WTC11 (cell line): ENCODE results near the gene MAP2K1. TPM values are rescaled to one million over a fixed set of nuclear protein-coding genes. Genes with fewer than 3 reads are reported as not detected.

ENCODE experiments used
- ATAC-seq: fragments of 200-7000 bp; cut with Tn5 transposase; 2 replicates; pipeline ENCODE4 v1.10.0; 2021; ENCODE audit warnings: mild to moderate bottlenecking, moderate library complexity
- CTCF ChIA-PET: fragments of 300-600 bp; sonication (Branson Sonifier 250); formaldehyde crosslinking; loops from one replicate; lab custom pipeline; 2021; ENCODE audit warnings: antibody characterized with exemption; lab: Charles Lee
- POLR2A ChIA-PET: fragments of 350-600 bp; sonication (Branson Sonifier 250); formaldehyde crosslinking; loops from one replicate; lab custom pipeline; 2021; ENCODE audit warnings: antibody characterized with exemption; lab: Charles Lee
- DNase-seq: peaks from one replicate; pipeline ENCODE4 v3.0.0; 2021; ENCODE audit warnings: low spot score
- H3K27ac Mint-ChIP-seq: 2 replicates; pipeline ENCODE4 v1.8.0; 2021; ENCODE audit warnings: mixed read lengths
- H3K27me3 Mint-ChIP-seq: 2 replicates; pipeline ENCODE4 v1.8.0; 2021; ENCODE audit warnings: low read depth, mild to moderate bottlenecking, moderate library complexity, mixed read lengths
- H3K36me3 Mint-ChIP-seq: 2 replicates; pipeline ENCODE4 v1.8.0; 2021; ENCODE audit warnings: mixed read lengths
- H3K4me1 Mint-ChIP-seq: 2 replicates; pipeline ENCODE4 v1.8.0; 2022; ENCODE audit warnings: mixed read lengths
- H3K4me3 Mint-ChIP-seq: 2 replicates; pipeline ENCODE4 v1.8.0; 2021; ENCODE audit warnings: mild to moderate bottlenecking, moderate library complexity, mixed read lengths
- H3K9me3 Mint-ChIP-seq: 2 replicates; pipeline ENCODE4 v1.8.0; 2021; ENCODE audit warnings: mixed read lengths
- FOXK1 ChIP-seq: sonication (generic); formaldehyde crosslinking; IDR thresholded peaks from 2 replicates; pipeline ENCODE4 v1.8.0; 2022; ENCODE audit warnings: mild to moderate bottlenecking, moderate library complexity, missing genetic modification reagents
- GRHL2 ChIP-seq: fragments of 250-450 bp; sonication (Bioruptor Pico); IDR thresholded peaks from 2 replicates; pipeline ENCODE4 v1.8.0; 2022; ENCODE audit warnings: mild to moderate bottlenecking, moderate library complexity; ENCODE audit not compliant: insufficient replicate concordance, severe bottlenecking
- HMGXB4 ChIP-seq: sonication (generic); formaldehyde crosslinking; IDR thresholded peaks from 2 replicates; pipeline ENCODE4 v1.8.1; 2023; ENCODE audit warnings: mild to moderate bottlenecking, moderate library complexity, missing genetic modification reagents
- JAZF1 ChIP-seq: fragments of 250-450 bp; sonication (Bioruptor Pico); IDR thresholded peaks from 2 replicates; pipeline ENCODE4 v1.9.0; 2021; ENCODE audit warnings: moderate library complexity, mild to moderate bottlenecking, inconsistent platforms
- MXD4 ChIP-seq: fragments of 250-450 bp; sonication (Bioruptor Pico); IDR thresholded peaks from 2 replicates; pipeline ENCODE4 v1.8.0; 2021; ENCODE audit warnings: mild to moderate bottlenecking, moderate library complexity, borderline replicate concordance
- OVOL2 ChIP-seq: fragments of 250-450 bp; sonication (Bioruptor Pico); IDR thresholded peaks from 2 replicates; pipeline ENCODE4 v1.9.0; 2021; ENCODE audit warnings: mild to moderate bottlenecking, borderline replicate concordance
- PRRX2 ChIP-seq: fragments of 250-450 bp; sonication (Bioruptor Pico); IDR thresholded peaks from 2 replicates; pipeline ENCODE4 v1.8.0; 2021; ENCODE audit warnings: mild to moderate bottlenecking
- SMAD4 ChIP-seq: sonication (generic); formaldehyde crosslinking; IDR thresholded peaks from 2 replicates; pipeline ENCODE4 v1.8.0; 2022; ENCODE audit warnings: mild to moderate bottlenecking, missing genetic modification reagents
- TCF7 ChIP-seq: sonication (generic); formaldehyde crosslinking; IDR thresholded peaks from 2 replicates; pipeline ENCODE4 v1.8.0; 2022; ENCODE audit warnings: mild to moderate bottlenecking, low read depth, missing genetic modification reagents, moderate library complexity
- TEAD4 ChIP-seq: sonication (generic); formaldehyde crosslinking; IDR thresholded peaks from 2 replicates; pipeline ENCODE4 v1.8.0; 2022; ENCODE audit warnings: mild to moderate bottlenecking, missing genetic modification reagents
- TP53 ChIP-seq: sonication (generic); formaldehyde crosslinking; IDR thresholded peaks from 2 replicates; pipeline ENCODE4 v1.8.1; 2023; ENCODE audit warnings: mild to moderate bottlenecking, missing genetic modification reagents
- ZNF121 ChIP-seq: sonication (generic); formaldehyde crosslinking; IDR thresholded peaks from 2 replicates; pipeline ENCODE4 v1.8.0; 2023; ENCODE audit warnings: missing genetic modification reagents
- ZNF263 ChIP-seq: sonication (generic); formaldehyde crosslinking; IDR thresholded peaks from 2 replicates; pipeline ENCODE4 v1.8.1; 2022; ENCODE audit warnings: low read depth, mild to moderate bottlenecking, moderate library complexity, missing genetic modification reagents
- ZNF396 ChIP-seq: fragments of 250-450 bp; sonication (Bioruptor Pico); IDR thresholded peaks from 2 replicates; pipeline ENCODE4 v1.8.0; 2021; ENCODE audit warnings: mild to moderate bottlenecking, moderate library complexity, borderline replicate concordance
- ZNF416 ChIP-seq: fragments of 250-450 bp; sonication (Bioruptor Pico); IDR thresholded peaks from 2 replicates; pipeline ENCODE4 v1.9.0; 2021; ENCODE audit warnings: mild to moderate bottlenecking, inconsistent platforms
- total RNA-seq: library from RNA; stranded (reverse); gene quantifications from 3 replicates; pipeline ENCODE4 v1.2.3, GENCODE V29; 2021
- TF ChIP-seq, protein P1 (sequence below): sonication (generic); formaldehyde crosslinking; conservative IDR thresholded peaks from 2 replicates; pipeline ENCODE4 v1.8.1; 2023; ENCODE audit warnings: mild to moderate bottlenecking, low read depth, missing genetic modification reagents, moderate library complexity
- TF ChIP-seq, protein P2 (sequence below): fragments of 250-450 bp; sonication (Bioruptor Pico); conservative IDR thresholded peaks from 2 replicates; pipeline ENCODE4 v1.9.0; 2021; ENCODE audit warnings: mild to moderate bottlenecking
- TF ChIP-seq, protein P3 (sequence below): fragments of 250-450 bp; sonication (Bioruptor Pico); IDR thresholded peaks from 2 replicates; pipeline ENCODE4 v2.1.2; 2022; ENCODE audit warnings: mild to moderate bottlenecking, moderate library complexity
- TF ChIP-seq, protein P4 (sequence below): sonication (generic); formaldehyde crosslinking; IDR thresholded peaks from 2 replicates; pipeline ENCODE4 v1.8.0; 2022; ENCODE audit warnings: missing genetic modification reagents

Gene MAP2K1
- total RNA-seq, 1 experiment from 2014 or later: 93.0 TPM

DNA sequence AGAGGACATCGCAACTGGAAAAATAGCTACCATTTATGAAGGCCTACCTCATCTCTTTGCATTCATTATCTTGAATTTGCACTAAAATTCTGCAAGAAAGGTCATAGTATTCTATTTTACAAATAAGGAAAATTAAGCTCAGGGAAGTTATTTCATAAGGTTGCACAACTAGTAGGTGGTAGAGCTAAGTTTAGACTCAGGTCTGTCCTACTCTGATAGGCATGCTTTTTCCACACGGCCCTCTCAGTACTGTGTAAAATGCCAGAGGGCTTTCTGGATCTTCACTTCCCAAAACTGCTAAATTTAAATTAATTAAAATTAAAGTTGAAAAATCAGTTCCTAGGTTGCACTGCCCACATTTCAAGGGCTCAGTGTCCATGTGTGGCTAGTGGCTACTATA, 18.3 kb downstream of the MAP2K1 start:
- peak overlapping the region; percentile 55 for H3K4me3 Mint-ChIP-seq
- DNase-seq (no peak), ATAC-seq (no peak)
- H3K27ac Mint-ChIP-seq: peak overlapping the region; percentile 100
- CTCF ChIA-PET: interaction anchor here (0.6 to 6.4 kb wide), 14 partner anchors 8 to 153 kb away, joined by 3 to 50 read pairs (median 4); partner anchors contain the start of genes MAP2K1 and SNAPC5
- no peaks in the 10 kb centered on the region; the same call in 1 of the 2 replicates for H3K9me3 Mint-ChIP-seq
- peaks cover 95% of the 10 kb centered on the region for H3K4me1 Mint-ChIP-seq
- TF ChIP-seq ZNF396 (no peak), ZNF416 (no peak), TP53 (CRISPR knock-in tag) (no peak), TCF7 (no peak), ZNF121 (CRISPR knock-in tag) (no peak), TEAD4 (CRISPR knock-in tag) (no peak), ZNF263 (CRISPR knock-in tag) (no peak), FOXK1 (CRISPR knock-in tag) (no peak), JAZF1 (CRISPR knock-in tag) (no peak), HMGXB4 (CRISPR knock-in tag) (no peak), PRRX2 (CRISPR knock-in tag) (no peak), OVOL2 (CRISPR knock-in tag) (no peak), SMAD4 (CRISPR knock-in tag) (no peak), GRHL2 (CRISPR knock-in tag) (no peak), MXD4 (no peak)
- TF ChIP-seq, protein P1, sequence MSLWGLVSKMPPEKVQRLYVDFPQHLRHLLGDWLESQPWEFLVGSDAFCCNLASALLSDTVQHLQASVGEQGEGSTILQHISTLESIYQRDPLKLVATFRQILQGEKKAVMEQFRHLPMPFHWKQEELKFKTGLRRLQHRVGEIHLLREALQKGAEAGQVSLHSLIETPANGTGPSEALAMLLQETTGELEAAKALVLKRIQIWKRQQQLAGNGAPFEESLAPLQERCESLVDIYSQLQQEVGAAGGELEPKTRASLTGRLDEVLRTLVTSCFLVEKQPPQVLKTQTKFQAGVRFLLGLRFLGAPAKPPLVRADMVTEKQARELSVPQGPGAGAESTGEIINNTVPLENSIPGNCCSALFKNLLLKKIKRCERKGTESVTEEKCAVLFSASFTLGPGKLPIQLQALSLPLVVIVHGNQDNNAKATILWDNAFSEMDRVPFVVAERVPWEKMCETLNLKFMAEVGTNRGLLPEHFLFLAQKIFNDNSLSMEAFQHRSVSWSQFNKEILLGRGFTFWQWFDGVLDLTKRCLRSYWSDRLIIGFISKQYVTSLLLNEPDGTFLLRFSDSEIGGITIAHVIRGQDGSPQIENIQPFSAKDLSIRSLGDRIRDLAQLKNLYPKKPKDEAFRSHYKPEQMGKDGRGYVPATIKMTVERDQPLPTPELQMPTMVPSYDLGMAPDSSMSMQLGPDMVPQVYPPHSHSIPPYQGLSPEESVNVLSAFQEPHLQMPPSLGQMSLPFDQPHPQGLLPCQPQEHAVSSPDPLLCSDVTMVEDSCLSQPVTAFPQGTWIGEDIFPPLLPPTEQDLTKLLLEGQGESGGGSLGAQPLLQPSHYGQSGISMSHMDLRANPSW (CRISPR knock-in tag): no peak
- TF ChIP-seq, protein P2, sequence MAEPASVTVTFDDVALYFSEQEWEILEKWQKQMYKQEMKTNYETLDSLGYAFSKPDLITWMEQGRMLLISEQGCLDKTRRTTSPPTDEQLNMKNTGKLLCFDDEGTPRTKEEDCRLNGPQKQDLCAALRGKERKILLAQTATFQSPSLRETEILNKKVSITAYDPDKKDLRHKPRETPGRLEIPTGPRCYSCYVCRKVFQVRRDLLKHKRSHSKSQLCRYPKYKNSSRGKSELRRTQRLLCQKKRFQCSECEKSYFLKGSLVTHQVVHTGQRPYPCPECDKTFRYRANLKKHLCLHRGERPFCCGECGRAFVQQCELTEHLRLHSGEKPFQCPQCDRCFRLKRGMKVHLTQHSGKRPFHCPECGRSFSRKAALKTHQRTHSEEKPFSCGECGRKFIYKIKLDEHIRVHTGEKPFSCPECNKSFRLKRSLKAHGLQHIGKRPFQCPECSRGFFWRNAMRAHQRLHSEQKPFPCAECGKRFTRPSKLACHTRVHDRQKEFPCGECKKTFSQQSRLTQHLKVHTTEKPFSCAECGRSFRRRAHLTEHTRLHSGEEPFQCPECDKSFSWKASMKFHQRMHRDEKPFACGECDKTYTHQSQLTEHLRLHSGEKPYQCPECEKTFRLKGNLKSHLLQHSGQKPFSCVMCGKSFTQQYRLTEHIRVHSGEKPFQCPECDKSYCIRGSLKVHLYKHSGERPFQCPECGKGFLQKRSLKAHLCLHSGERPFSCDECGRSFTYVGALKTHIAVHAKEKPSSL (CRISPR knock-in tag): no peak
- TF ChIP-seq, protein P3, sequence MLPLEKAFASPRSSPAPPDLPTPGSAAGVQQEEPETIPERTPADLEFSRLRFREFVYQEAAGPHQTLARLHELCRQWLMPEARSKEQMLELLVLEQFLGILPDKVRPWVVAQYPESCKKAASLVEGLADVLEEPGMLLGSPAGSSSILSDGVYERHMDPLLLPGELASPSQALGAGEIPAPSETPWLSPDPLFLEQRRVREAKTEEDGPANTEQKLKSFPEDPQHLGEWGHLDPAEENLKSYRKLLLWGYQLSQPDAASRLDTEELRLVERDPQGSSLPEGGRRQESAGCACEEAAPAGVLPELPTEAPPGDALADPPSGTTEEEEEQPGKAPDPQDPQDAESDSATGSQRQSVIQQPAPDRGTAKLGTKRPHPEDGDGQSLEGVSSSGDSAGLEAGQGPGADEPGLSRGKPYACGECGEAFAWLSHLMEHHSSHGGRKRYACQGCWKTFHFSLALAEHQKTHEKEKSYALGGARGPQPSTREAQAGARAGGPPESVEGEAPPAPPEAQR (CRISPR knock-in tag): no peak
- TF ChIP-seq, protein P4, sequence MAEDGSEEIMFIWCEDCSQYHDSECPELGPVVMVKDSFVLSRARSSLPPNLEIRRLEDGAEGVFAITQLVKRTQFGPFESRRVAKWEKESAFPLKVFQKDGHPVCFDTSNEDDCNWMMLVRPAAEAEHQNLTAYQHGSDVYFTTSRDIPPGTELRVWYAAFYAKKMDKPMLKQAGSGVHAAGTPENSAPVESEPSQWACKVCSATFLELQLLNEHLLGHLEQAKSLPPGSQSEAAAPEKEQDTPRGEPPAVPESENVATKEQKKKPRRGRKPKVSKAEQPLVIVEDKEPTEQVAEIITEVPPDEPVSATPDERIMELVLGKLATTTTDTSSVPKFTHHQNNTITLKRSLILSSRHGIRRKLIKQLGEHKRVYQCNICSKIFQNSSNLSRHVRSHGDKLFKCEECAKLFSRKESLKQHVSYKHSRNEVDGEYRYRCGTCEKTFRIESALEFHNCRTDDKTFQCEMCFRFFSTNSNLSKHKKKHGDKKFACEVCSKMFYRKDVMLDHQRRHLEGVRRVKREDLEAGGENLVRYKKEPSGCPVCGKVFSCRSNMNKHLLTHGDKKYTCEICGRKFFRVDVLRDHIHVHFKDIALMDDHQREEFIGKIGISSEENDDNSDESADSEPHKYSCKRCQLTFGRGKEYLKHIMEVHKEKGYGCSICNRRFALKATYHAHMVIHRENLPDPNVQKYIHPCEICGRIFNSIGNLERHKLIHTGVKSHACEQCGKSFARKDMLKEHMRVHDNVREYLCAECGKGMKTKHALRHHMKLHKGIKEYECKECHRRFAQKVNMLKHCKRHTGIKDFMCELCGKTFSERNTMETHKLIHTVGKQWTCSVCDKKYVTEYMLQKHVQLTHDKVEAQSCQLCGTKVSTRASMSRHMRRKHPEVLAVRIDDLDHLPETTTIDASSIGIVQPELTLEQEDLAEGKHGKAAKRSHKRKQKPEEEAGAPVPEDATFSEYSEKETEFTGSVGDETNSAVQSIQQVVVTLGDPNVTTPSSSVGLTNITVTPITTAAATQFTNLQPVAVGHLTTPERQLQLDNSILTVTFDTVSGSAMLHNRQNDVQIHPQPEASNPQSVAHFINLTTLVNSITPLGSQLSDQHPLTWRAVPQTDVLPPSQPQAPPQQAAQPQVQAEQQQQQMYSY: no peak
- H3K36me3 Mint-ChIP-seq: peaks cover 2% of the 10 kb centered on the region; the same call in 1 of the 2 replicates
- H3K27me3 Mint-ChIP-seq: no peaks in the 10 kb centered on the region
- POLR2A ChIA-PET: interaction anchor here (0.5 to 1.1 kb wide), 4 partner anchors 17 to 888 kb away, joined by 3 to 6 read pairs (median 4); partner anchors contain the start of gene SNAPC5
